Testis (tissue), 2 donors: ENCODE data around the gene KLF7.

ENCODE experiments used
- POLR2A ChIP-seq: fragments of 450-650 bp; IDR thresholded peaks from one replicate; pipeline ENCODE4 v1.6.1; 2017; ENCODE audit warnings: antibody characterized with exemption, mild to moderate bottlenecking, moderate library complexity
- TF ChIP-seq, protein P1 (sequence below), 3 experiments: fragments of 450-650 bp in 2 of 3; fragments of 200-600 bp in 1 of 3; sonication (generic) in 1 of 3; IDR thresholded peaks; one replicate each; pipeline ENCODE4 v1.5.1; 2016 to 2019; ENCODE audit warnings: antibody characterized with exemption in 3 of 3, mild to moderate bottlenecking in 2 of 3, moderate library complexity in 1 of 3

DNA sequence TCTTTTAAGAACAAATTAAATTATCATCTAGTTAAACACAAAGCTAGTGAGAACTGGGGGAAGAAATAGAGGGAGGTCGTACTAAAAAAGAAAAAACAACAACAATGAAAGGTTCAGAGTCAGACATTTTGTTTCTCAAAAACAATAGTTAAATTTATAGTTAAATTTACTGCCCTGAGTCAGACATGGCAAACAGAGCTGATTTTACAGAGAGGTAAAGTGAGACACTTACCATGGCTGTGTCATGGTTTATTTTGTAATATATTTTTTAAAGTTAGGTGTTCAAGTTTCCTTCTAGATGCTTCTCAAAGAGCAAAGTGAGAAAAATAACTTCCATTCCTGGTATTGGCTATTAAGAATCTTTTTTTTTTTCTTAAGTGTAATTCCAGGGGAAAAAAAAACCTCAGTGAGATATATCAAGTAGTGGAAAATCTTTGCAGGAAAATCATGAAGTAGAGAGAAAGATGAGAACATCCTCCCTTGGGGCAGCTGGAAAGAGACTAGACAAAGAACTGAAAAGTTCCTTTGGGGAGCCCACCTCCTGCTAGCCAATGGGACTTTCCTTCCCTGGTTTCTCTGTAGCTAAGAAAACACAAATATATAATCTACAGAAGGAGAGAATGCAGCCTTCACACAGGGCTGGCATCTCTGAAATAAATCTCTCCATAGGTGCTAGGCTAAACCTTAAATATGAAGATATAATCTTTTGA lies 12.3 kb downstream of the KLF7 start:
- TF ChIP-seq, protein P1, sequence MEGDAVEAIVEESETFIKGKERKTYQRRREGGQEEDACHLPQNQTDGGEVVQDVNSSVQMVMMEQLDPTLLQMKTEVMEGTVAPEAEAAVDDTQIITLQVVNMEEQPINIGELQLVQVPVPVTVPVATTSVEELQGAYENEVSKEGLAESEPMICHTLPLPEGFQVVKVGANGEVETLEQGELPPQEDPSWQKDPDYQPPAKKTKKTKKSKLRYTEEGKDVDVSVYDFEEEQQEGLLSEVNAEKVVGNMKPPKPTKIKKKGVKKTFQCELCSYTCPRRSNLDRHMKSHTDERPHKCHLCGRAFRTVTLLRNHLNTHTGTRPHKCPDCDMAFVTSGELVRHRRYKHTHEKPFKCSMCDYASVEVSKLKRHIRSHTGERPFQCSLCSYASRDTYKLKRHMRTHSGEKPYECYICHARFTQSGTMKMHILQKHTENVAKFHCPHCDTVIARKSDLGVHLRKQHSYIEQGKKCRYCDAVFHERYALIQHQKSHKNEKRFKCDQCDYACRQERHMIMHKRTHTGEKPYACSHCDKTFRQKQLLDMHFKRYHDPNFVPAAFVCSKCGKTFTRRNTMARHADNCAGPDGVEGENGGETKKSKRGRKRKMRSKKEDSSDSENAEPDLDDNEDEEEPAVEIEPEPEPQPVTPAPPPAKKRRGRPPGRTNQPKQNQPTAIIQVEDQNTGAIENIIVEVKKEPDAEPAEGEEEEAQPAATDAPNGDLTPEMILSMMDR (IDR thresholded peaks at IDR 0.05), result no peak
- TF ChIP-seq POLR2A, result no peak
